HEK293 (cell line): ENCODE measurements around the gene COQ8A.

Source experiments
- CTCF ChIA-PET: fragments of 350-600 bp; formaldehyde crosslinking; extraction: SDS; loops from one replicate; lab custom pipeline; 2021; ENCODE audit warnings: antibody characterized with exemption; lab: Yijun Ruan, JAX
- POLR2A ChIA-PET: fragments of 300-600 bp; formaldehyde crosslinking; extraction: SDS; loops from one replicate; lab custom pipeline; 2020; ENCODE audit warnings: antibody characterized with exemption, inconsistent platforms; lab: Yijun Ruan, JAX
- H3K27ac ChIP-seq: fragments of 200-500 bp; sonication (Bioruptor generic); 2 replicates; pipeline ENCODE4 v1.5.1; 2014; ENCODE audit warnings: low read depth, low read length, control low read depth, inconsistent platforms; ENCODE audit errors: extremely low read depth
- H3K36me3 ChIP-seq, 2 experiments: fragments of 200-500 bp in 1 of 2; sonication (Bioruptor generic) in 1 of 2; 1 replicate in 1 of 2; 2 replicates in 1 of 2; pipeline ENCODE4 v1.5.1; 2014 to 2017; ENCODE audit warnings: inconsistent platforms in 2 of 2, low read length in 2 of 2; ENCODE audit not compliant: control insufficient read depth in 2 of 2, insufficient read depth in 1 of 2
- H3K4me1 ChIP-seq: fragments of 200-500 bp; sonication (Bioruptor generic); 2 replicates; pipeline ENCODE4 v1.5.1; 2014; ENCODE audit warnings: mild to moderate bottlenecking, low read length, inconsistent platforms; ENCODE audit not compliant: control insufficient read depth, insufficient read depth
- H3K4me3 ChIP-seq: 2 replicates; pipeline ENCODE4 v1.5.1; 2011; ENCODE audit warnings: low read depth, mild to moderate bottlenecking, control low read depth, low read length, moderate library complexity
- H3K9me3 ChIP-seq: fragments of 200-500 bp; sonication (Bioruptor generic); 2 replicates; pipeline ENCODE4 v1.5.1; 2014; ENCODE audit warnings: low read depth, low read length, inconsistent platforms; ENCODE audit not compliant: control insufficient read depth, insufficient read depth
- GLI2 ChIP-seq: fragments of 450-650 bp; formaldehyde crosslinking; IDR thresholded peaks from 2 replicates; pipeline ENCODE4; 2017; ENCODE audit warnings: missing biosample characterization, missing genetic modification characterization, low read depth, borderline replicate concordance
- HOXC10 ChIP-seq: sonication (generic); formaldehyde crosslinking; IDR thresholded peaks from 2 replicates; pipeline ENCODE4 v1.8.1; 2023; ENCODE audit warnings: mild to moderate bottlenecking, missing genetic modification reagents
- KLF9 ChIP-seq: fragments of 450-650 bp; formaldehyde crosslinking; IDR thresholded peaks from 2 replicates; pipeline ENCODE4 v1.5.1; 2016; ENCODE audit warnings: missing biosample characterization, missing genetic modification characterization, low read depth
- OVOL3 ChIP-seq: fragments of 450-650 bp; formaldehyde crosslinking; IDR thresholded peaks from 2 replicates; pipeline ENCODE4 v1.5.1; 2016; ENCODE audit warnings: missing biosample characterization, missing genetic modification characterization
- REPIN1 ChIP-seq: fragments of 450-650 bp; formaldehyde crosslinking; IDR thresholded peaks from 2 replicates; pipeline ENCODE4 v1.5.1; 2017; ENCODE audit warnings: missing biosample characterization, missing genetic modification characterization, low read depth
- ZFP3 ChIP-seq: fragments of 450-650 bp; formaldehyde crosslinking; IDR thresholded peaks from 2 replicates; pipeline ENCODE4 v1.5.1; 2016; ENCODE audit warnings: low read depth, missing biosample characterization, missing genetic modification characterization
- ZIC2 ChIP-seq: fragments of 450-650 bp; formaldehyde crosslinking; IDR thresholded peaks from 2 replicates; pipeline ENCODE4 v1.5.1; 2016; ENCODE audit warnings: missing biosample characterization, missing genetic modification characterization
- ZNF184 ChIP-seq: fragments of 450-650 bp; IDR thresholded peaks from 2 replicates; pipeline ENCODE4 v1.5.1; 2018; ENCODE audit warnings: missing biosample characterization, mild to moderate bottlenecking, missing genetic modification characterization
- ZNF19 ChIP-seq: fragments of 450-650 bp; formaldehyde crosslinking; IDR thresholded peaks from 2 replicates; pipeline ENCODE4; 2016; ENCODE audit warnings: missing biosample characterization, missing genetic modification characterization, low read depth
- ZNF202 ChIP-seq: fragments of 450-650 bp; formaldehyde crosslinking; IDR thresholded peaks from 2 replicates; pipeline ENCODE4 v1.5.1; 2016; ENCODE audit warnings: missing biosample characterization, missing genetic modification characterization, borderline replicate concordance
- ZNF239 ChIP-seq: fragments of 450-650 bp; formaldehyde crosslinking; IDR thresholded peaks from 2 replicates; pipeline ENCODE4 v1.5.1; 2016; ENCODE audit warnings: missing biosample characterization, missing genetic modification characterization
- ZNF501 ChIP-seq: fragments of 450-650 bp; formaldehyde crosslinking; IDR thresholded peaks from 2 replicates; pipeline ENCODE4 v1.5.1; 2016; ENCODE audit warnings: missing biosample characterization, missing genetic modification characterization
- ZNF544 ChIP-seq: fragments of 450-650 bp; formaldehyde crosslinking; IDR thresholded peaks from 2 replicates; pipeline ENCODE4 v1.5.0; 2017; ENCODE audit warnings: missing biosample characterization, missing genetic modification characterization
- ZNF549 ChIP-seq: fragments of 450-650 bp; IDR thresholded peaks from 2 replicates; pipeline ENCODE4 v1.5.1; 2018; ENCODE audit warnings: missing biosample characterization, missing genetic modification characterization, mild to moderate bottlenecking, inconsistent platforms, moderate library complexity
- ZNF776 ChIP-seq: fragments of 450-650 bp; formaldehyde crosslinking; IDR thresholded peaks from 2 replicates; pipeline ENCODE4 v1.5.0; 2017; ENCODE audit warnings: missing biosample characterization, missing genetic modification characterization, borderline replicate concordance
- TF ChIP-seq, protein P1 (sequence below): fragments of 450-650 bp; formaldehyde crosslinking; IDR thresholded peaks from 2 replicates; pipeline ENCODE4 v1.5.1; 2016; ENCODE audit warnings: missing biosample characterization, missing genetic modification characterization
- TF ChIP-seq, protein P2 (sequence below): fragments of 450-650 bp; IDR thresholded peaks from 2 replicates; pipeline ENCODE4 v1.5.1; 2018; ENCODE audit warnings: missing biosample characterization, missing genetic modification characterization
- TF ChIP-seq, protein P3 (sequence below): fragments of 450-650 bp; formaldehyde crosslinking; IDR thresholded peaks from 2 replicates; pipeline ENCODE4 v1.5.1; 2016; ENCODE audit warnings: missing biosample characterization, missing genetic modification characterization
- TF ChIP-seq, protein P4 (sequence below): fragments of 450-650 bp; formaldehyde crosslinking; IDR thresholded peaks from 2 replicates; pipeline ENCODE4 v1.5.0; 2017; ENCODE audit warnings: missing biosample characterization, missing genetic modification characterization, borderline replicate concordance
- TF ChIP-seq, protein P5 (sequence below): fragments of 450-650 bp; formaldehyde crosslinking; IDR thresholded peaks from 2 replicates; pipeline ENCODE4 v1.5.1; 2016; ENCODE audit warnings: missing biosample characterization, missing genetic modification characterization
- TF ChIP-seq, protein P6 (sequence below): IDR thresholded peaks from 2 replicates; pipeline ENCODE4 v1.6.1; 2011; ENCODE audit warnings: mild to moderate bottlenecking, low read depth, low read length, borderline replicate concordance
- TF ChIP-seq, protein P7 (sequence below): fragments of 450-650 bp; formaldehyde crosslinking; IDR thresholded peaks from 2 replicates; pipeline ENCODE4 v1.5.1; 2016; ENCODE audit warnings: missing biosample characterization, missing genetic modification characterization, borderline replicate concordance

The COQ8A gene

DNA sequence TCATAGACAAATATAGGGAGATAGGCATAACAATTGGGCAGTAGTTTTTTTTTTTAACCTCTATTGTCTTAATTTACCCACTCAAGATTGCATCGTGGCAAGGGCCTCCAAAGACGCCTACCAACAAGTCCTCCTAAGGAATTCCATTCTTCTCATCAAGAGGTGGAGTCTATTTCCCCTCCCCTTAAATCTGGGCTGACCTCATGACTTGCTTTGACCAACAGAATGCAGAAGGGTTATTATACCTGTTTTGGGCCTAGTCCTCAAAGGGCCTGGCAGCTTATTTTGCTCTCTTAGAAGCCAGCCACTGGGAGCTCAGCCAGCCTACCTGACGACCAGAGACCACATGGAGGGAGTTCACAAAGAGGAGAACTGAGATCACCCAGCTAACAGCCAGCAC lies 92.3 kb downstream of the COQ8A start:
- H3K9me3 ChIP-seq = no peaks in the 10 kb centered on the region
- peaks cover 11 to 23% of the 10 kb centered on the region in 2 experiments for H3K36me3 ChIP-seq
- no peaks in the 10 kb centered on the region for H3K4me1 ChIP-seq
- no peak overlapping the region for H3K27ac ChIP-seq
- ChIA-PET CTCF (interaction anchor here (0.6 kb wide), 1 partner anchor 13 kb away, joined by 3 read pairs; no protein-coding TSS in a partner anchor), POLR2A (no interaction called here)
- TF ChIP-seq, protein P1, sequence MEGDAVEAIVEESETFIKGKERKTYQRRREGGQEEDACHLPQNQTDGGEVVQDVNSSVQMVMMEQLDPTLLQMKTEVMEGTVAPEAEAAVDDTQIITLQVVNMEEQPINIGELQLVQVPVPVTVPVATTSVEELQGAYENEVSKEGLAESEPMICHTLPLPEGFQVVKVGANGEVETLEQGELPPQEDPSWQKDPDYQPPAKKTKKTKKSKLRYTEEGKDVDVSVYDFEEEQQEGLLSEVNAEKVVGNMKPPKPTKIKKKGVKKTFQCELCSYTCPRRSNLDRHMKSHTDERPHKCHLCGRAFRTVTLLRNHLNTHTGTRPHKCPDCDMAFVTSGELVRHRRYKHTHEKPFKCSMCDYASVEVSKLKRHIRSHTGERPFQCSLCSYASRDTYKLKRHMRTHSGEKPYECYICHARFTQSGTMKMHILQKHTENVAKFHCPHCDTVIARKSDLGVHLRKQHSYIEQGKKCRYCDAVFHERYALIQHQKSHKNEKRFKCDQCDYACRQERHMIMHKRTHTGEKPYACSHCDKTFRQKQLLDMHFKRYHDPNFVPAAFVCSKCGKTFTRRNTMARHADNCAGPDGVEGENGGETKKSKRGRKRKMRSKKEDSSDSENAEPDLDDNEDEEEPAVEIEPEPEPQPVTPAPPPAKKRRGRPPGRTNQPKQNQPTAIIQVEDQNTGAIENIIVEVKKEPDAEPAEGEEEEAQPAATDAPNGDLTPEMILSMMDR (tag by site-specific recombination) = no peak
- TF ChIP-seq KLF9 (no peak), ZFP3 (tag by site-specific recombination) (no peak), ZNF19 (tag by site-specific recombination) (no peak), ZNF501 (tag by site-specific recombination) (no peak), HOXC10 (CRISPR knock-in tag) (no peak), REPIN1 (no peak), ZNF776 (tag by site-specific recombination) (no peak), ZIC2 (tag by site-specific recombination) (no peak), ZNF549 (tag by site-specific recombination) (no peak)
- TF ChIP-seq, protein P2, sequence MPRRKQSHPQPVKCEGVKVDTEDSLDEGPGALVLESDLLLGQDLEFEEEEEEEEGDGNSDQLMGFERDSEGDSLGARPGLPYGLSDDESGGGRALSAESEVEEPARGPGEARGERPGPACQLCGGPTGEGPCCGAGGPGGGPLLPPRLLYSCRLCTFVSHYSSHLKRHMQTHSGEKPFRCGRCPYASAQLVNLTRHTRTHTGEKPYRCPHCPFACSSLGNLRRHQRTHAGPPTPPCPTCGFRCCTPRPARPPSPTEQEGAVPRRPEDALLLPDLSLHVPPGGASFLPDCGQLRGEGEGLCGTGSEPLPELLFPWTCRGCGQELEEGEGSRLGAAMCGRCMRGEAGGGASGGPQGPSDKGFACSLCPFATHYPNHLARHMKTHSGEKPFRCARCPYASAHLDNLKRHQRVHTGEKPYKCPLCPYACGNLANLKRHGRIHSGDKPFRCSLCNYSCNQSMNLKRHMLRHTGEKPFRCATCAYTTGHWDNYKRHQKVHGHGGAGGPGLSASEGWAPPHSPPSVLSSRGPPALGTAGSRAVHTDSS (tag by site-specific recombination) = no peak
- TF ChIP-seq, protein P3, sequence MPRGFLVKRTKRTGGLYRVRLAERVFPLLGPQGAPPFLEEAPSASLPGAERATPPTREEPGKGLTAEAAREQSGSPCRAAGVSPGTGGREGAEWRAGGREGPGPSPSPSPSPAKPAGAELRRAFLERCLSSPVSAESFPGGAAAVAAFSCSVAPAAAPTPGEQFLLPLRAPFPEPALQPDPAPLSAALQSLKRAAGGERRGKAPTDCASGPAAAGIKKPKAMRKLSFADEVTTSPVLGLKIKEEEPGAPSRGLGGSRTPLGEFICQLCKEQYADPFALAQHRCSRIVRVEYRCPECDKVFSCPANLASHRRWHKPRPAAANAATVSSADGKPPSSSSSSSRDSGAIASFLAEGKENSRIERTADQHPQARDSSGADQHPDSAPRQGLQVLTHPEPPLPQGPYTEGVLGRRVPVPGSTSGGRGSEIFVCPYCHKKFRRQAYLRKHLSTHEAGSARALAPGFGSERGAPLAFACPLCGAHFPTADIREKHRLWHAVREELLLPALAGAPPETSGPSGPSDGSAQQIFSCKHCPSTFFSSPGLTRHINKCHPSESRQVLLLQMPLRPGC (tag by site-specific recombination) = no peak
- H3K4me3 ChIP-seq = no peak overlapping the region

DNA sequence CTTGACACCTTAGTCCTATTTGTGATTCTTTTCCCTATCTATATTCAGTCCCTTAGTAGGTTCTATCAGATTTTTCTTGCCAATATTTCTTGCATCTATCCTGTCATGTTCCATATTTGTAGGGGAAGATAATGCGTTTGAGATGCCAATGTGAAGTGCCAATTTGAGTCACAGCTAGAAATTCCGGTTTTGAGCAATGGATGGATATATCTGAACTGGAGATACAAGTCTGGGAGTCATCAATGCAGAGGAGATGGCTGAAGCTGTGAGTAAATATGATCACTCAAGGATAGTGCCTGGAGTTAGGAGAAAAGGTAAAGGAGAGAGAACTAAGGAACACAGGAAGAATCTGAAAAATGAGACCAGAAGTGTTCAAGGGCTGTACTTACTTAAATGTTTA lies 93.8 kb downstream of the COQ8A start:
- Histone ChIP-seq H3K36me3 (peaks cover 0 to 16% of the 10 kb centered on the region in 2 experiments; a peak in 2 of 3 replicates), H3K4me1 (no peaks in the 10 kb centered on the region), H3K4me3 (no peak overlapping the region), H3K27ac (no peak overlapping the region), H3K9me3 (no peaks in the 10 kb centered on the region)
- POLR2A ChIA-PET = no interaction called here
- CTCF ChIA-PET = interaction anchor here (0.6 kb wide), 1 partner anchor 27 kb away, joined by 3 read pairs; no protein-coding TSS in a partner anchor
- TF ChIP-seq GLI2 (tag by site-specific recombination) (no peak), ZNF239 (no peak), ZNF202 (tag by site-specific recombination) (no peak), OVOL3 (tag by site-specific recombination) (no peak), ZNF184 (no peak), ZNF544 (tag by site-specific recombination) (no peak)
- TF ChIP-seq, protein P4, sequence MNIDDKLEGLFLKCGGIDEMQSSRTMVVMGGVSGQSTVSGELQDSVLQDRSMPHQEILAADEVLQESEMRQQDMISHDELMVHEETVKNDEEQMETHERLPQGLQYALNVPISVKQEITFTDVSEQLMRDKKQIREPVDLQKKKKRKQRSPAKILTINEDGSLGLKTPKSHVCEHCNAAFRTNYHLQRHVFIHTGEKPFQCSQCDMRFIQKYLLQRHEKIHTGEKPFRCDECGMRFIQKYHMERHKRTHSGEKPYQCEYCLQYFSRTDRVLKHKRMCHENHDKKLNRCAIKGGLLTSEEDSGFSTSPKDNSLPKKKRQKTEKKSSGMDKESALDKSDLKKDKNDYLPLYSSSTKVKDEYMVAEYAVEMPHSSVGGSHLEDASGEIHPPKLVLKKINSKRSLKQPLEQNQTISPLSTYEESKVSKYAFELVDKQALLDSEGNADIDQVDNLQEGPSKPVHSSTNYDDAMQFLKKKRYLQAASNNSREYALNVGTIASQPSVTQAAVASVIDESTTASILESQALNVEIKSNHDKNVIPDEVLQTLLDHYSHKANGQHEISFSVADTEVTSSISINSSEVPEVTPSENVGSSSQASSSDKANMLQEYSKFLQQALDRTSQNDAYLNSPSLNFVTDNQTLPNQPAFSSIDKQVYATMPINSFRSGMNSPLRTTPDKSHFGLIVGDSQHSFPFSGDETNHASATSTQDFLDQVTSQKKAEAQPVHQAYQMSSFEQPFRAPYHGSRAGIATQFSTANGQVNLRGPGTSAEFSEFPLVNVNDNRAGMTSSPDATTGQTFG (tag by site-specific recombination) = no peak
- TF ChIP-seq, protein P5, sequence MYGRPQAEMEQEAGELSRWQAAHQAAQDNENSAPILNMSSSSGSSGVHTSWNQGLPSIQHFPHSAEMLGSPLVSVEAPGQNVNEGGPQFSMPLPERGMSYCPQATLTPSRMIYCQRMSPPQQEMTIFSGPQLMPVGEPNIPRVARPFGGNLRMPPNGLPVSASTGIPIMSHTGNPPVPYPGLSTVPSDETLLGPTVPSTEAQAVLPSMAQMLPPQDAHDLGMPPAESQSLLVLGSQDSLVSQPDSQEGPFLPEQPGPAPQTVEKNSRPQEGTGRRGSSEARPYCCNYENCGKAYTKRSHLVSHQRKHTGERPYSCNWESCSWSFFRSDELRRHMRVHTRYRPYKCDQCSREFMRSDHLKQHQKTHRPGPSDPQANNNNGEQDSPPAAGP = no peak
- TF ChIP-seq, protein P6, sequence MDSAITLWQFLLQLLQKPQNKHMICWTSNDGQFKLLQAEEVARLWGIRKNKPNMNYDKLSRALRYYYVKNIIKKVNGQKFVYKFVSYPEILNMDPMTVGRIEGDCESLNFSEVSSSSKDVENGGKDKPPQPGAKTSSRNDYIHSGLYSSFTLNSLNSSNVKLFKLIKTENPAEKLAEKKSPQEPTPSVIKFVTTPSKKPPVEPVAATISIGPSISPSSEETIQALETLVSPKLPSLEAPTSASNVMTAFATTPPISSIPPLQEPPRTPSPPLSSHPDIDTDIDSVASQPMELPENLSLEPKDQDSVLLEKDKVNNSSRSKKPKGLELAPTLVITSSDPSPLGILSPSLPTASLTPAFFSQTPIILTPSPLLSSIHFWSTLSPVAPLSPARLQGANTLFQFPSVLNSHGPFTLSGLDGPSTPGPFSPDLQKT = no peak
- TF ChIP-seq, protein P7, sequence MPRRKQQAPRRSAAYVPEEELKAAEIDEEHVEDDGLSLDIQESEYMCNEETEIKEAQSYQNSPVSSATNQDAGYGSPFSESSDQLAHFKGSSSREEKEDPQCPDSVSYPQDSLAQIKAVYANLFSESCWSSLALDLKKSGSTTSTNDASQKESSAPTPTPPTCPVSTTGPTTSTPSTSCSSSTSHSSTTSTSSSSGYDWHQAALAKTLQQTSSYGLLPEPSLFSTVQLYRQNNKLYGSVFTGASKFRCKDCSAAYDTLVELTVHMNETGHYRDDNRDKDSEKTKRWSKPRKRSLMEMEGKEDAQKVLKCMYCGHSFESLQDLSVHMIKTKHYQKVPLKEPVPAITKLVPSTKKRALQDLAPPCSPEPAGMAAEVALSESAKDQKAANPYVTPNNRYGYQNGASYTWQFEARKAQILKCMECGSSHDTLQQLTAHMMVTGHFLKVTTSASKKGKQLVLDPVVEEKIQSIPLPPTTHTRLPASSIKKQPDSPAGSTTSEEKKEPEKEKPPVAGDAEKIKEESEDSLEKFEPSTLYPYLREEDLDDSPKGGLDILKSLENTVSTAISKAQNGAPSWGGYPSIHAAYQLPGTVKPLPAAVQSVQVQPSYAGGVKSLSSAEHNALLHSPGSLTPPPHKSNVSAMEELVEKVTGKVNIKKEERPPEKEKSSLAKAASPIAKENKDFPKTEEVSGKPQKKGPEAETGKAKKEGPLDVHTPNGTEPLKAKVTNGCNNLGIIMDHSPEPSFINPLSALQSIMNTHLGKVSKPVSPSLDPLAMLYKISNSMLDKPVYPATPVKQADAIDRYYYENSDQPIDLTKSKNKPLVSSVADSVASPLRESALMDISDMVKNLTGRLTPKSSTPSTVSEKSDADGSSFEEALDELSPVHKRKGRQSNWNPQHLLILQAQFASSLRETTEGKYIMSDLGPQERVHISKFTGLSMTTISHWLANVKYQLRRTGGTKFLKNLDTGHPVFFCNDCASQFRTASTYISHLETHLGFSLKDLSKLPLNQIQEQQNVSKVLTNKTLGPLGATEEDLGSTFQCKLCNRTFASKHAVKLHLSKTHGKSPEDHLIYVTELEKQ (tag by site-specific recombination) = no peak
